AG04449 (cell line): Measurements from ENCODE around the gene EMC1.
"Not testable (repeated sequence)": the region's sequence is repeated elsewhere in the genome, so short reads cannot be mapped to it uniquely, and the experiment has no call there.

Experiments used
- CTCF ChIA-PET: fragments of 350-600 bp; formaldehyde crosslinking; extraction: SDS; loops from one replicate; lab custom pipeline; 2021; ENCODE audit warnings: antibody characterized with exemption; lab: Yijun Ruan, JAX
- POLR2A ChIA-PET: fragments of 400-600, 350-600 bp; formaldehyde crosslinking; extraction: SDS; loops from one replicate; lab custom pipeline; 2020; ENCODE audit warnings: antibody characterized with exemption, inconsistent platforms; lab: Yijun Ruan, JAX
- DNase-seq: peaks from one replicate; pipeline ENCODE4 v3.0.0-alpha.2; 2010; ENCODE audit warnings: low read depth, low spot score
- H3K4me3 ChIP-seq: 2 replicates; pipeline ENCODE4 v1.5.1; 2011; ENCODE audit warnings: low read depth, mild to moderate bottlenecking, control low read depth, low read length
- CTCF ChIP-seq: IDR thresholded peaks from one replicate; pipeline ENCODE4 v1.5.1; 2011; ENCODE audit warnings: mild to moderate bottlenecking, moderate library complexity, low read length, control low read depth, inconsistent platforms; ENCODE audit not compliant: insufficient read depth; ENCODE audit errors: missing control alignments

The EMC1 gene

DNA sequence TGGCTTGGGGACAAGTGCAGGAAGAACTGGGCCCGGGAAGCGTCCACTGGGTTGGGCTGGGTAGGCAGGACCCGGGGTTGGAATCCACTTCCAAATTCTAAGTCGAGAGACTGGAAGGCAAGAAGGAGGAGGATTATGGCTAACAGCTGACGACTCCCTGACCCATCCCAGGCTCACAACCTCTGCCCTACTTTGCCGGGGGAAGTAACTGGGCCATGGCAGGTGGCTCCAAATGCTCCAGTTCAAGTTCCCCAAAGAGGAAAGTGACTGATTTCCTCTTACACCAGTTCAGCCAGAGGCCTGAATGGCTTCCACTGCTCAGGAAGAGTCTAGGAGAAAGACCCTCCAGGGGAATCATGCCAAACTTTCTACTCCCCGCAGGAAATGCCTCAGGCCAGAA, 11.4 kb downstream of the EMC1 start:
- TF ChIP-seq CTCF = no peak
- no peak for DNase-seq
- ChIA-PET CTCF (interaction anchor here (0.8 to 5.5 kb wide), 14 partner anchors 9 to 421 kb away, joined by 3 to 56 read pairs (median 8); partner anchors contain the start of genes EMC1, MRTO4 and UBR4), POLR2A (interaction anchor here (0.6 kb wide), 1 partner anchor 601 kb away, joined by 3 read pairs; no protein-coding TSS in a partner anchor)
- H3K4me3 ChIP-seq = no peak overlapping the region

DNA sequence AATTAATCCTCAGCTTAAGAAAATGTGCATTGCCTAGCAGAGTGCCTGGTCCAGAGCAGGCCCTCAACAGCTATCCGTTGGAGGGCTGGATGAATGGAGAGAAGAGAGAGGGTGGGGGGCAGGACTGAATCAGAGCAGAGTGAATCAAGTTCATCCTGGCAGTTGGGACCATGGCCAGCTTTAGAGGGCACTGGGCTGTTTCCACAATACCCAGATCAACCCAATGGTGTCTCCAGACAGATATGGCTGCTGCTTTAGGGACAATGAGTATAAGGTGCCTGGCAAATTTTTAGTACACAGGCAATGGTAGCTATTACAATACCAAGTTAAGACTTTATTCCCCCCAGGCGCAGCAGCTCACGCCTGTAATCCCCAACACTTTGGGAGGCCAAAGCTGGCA, 17.1 kb downstream of the EMC1 start:
- CTCF ChIA-PET = interaction anchor here (0.6 to 7.8 kb wide), 5 partner anchors 7 to 322 kb away, joined by 3 to 56 read pairs (median 3); no protein-coding TSS in a partner anchor
- TF ChIP-seq CTCF = no peak
- DNase-seq = no peak
- POLR2A ChIA-PET = interaction anchor here (1.2 kb wide), 1 partner anchor 17 kb away, joined by 5 read pairs; the partner anchor contains the start of genes EMC1 and MRTO4
- H3K4me3 ChIP-seq = no peak overlapping the region

GRCh38 chr1:19232524-19232846, 18.8 kb downstream of the EMC1 start:
- POLR2A ChIA-PET = no interaction called here
- H3K4me3 ChIP-seq = no peak overlapping the region
- no peak for DNase-seq
- no peak for TF ChIP-seq CTCF
- CTCF ChIA-PET = interaction anchor here (1.2 to 7.8 kb wide), 2 partner anchors 9 to 10 kb away, joined by 4 to 56 read pairs; no protein-coding TSS in a partner anchor

GRCh38 chr1:19231736-19232523, 19.4 kb downstream of the EMC1 start:
- CTCF ChIA-PET = interaction anchor here (1.2 to 7.8 kb wide), 3 partner anchors 9 to 13 kb away, joined by 3 to 56 read pairs (median 4); no protein-coding TSS in a partner anchor
- DNase-seq, H3K4me3 ChIP-seq, POLR2A ChIA-PET: not testable (repeated sequence)

DNA sequence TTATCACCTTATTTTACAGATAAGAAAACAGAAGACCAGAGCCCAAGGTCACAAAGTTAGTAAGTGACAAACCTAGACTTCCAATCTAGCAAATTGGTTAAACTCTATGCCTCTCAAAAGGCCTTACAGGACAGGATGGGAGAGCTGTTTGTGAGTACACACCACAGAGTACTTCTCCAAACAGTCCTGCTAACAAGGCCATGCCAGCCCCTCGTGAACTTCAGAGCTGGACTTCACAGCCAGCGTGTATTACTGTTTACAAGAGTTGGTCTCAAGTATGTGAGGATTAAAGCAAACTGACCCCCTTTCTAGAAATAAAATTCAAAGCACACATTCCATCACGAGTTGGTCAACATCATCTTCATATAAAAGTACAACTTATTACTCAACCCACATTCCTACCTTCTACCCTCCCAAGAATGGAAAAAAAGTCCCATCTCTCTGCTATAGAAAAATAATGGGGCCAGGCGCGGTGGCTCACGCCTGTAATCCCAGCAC, 21.4 kb downstream of the EMC1 start:
- no peak overlapping the region for H3K4me3 ChIP-seq
- POLR2A ChIA-PET = no interaction called here
- no peak for DNase-seq
- no peak for TF ChIP-seq CTCF
- CTCF ChIA-PET = interaction anchor here (0.9 to 7.8 kb wide), 2 partner anchors 12 to 15 kb away, joined by 3 to 56 read pairs; no protein-coding TSS in a partner anchor

GRCh38 chr1:19229229-19229628, 22.1 kb downstream of the EMC1 start:
- ChIA-PET POLR2A (no interaction called here), CTCF (interaction anchor here (0.9 to 7.8 kb wide), 2 partner anchors 12 to 16 kb away, joined by 3 to 56 read pairs; no protein-coding TSS in a partner anchor)
- no peak for TF ChIP-seq CTCF
- no peak for DNase-seq
- no peak overlapping the region for H3K4me3 ChIP-seq
